MCF 10A (cell line): ENCODE measurements around the gene EXOC6. TPM values are rescaled to one million over a fixed set of nuclear protein-coding genes. Genes with fewer than 3 reads are reported as not detected.

Source experiments
- BruUV-seq: library from RNA; stranded (reverse); fragments of 400-500 nt; replicated peaks from 2 replicates; lab custom pipeline; 2021; lab: Mats Ljungman, UMichigan
- CTCF ChIA-PET: fragments of 300-600 bp; sonication (Branson Sonifier 250); formaldehyde crosslinking; extraction: SDS; loops from one replicate; lab custom pipeline; 2021; ENCODE audit warnings: antibody characterized with exemption, inconsistent platforms; lab: Yijun Ruan, JAX
- POLR2A ChIA-PET: fragments of 300-600, 350-650 bp; sonication (Branson Sonifier 250); formaldehyde crosslinking; extraction: SDS; loops from one replicate; lab custom pipeline; 2020; ENCODE audit warnings: antibody characterized with exemption, inconsistent platforms; lab: Yijun Ruan, JAX
- DNase-seq: peaks from one replicate; pipeline ENCODE4 v3.0.0-alpha.2; 2018; ENCODE audit not compliant: unreplicated experiment
- H3K27ac Mint-ChIP-seq: one replicate; pipeline ENCODE4 v1.8.0; 2022; ENCODE audit warnings: mild to moderate bottlenecking, low read depth, mixed read lengths; ENCODE audit not compliant: unreplicated experiment
- H3K27me3 Mint-ChIP-seq: one replicate; pipeline ENCODE4 v1.8.0; 2022; ENCODE audit warnings: mixed read lengths; ENCODE audit not compliant: insufficient read depth, unreplicated experiment
- H3K36me3 Mint-ChIP-seq: one replicate; pipeline ENCODE4 v1.8.0; 2022; ENCODE audit warnings: mild to moderate bottlenecking, moderate library complexity, mixed read lengths; ENCODE audit not compliant: insufficient read depth, unreplicated experiment
- H3K4me1 Mint-ChIP-seq: one replicate; pipeline ENCODE4 v1.8.0; 2022; ENCODE audit warnings: mixed read lengths; ENCODE audit not compliant: insufficient read depth, unreplicated experiment
- H3K4me3 Mint-ChIP-seq: one replicate; pipeline ENCODE4 v1.8.0; 2022; ENCODE audit warnings: mild to moderate bottlenecking, moderate library complexity, mixed read lengths; ENCODE audit not compliant: unreplicated experiment
- H3K9me3 Mint-ChIP-seq: one replicate; pipeline ENCODE4 v1.8.0; 2022; ENCODE audit warnings: mixed read lengths; ENCODE audit not compliant: unreplicated experiment
- intact Hi-C: fragments of 100-400 bp; cut with micrococcal nuclease; formaldehyde crosslinking; loops from 2 replicates; pipeline ENCODE4 v1.14.1; 2022
- total RNA-seq: library from RNA; stranded (reverse); gene quantifications from 2 replicates; pipeline ENCODE4 v1.2.3, GENCODE V29; 2022
- TF ChIP-seq, protein P1 (sequence below): fragments of 200-600 bp; IDR thresholded peaks from one replicate; pipeline ENCODE4 v1.8.0; 2022; ENCODE audit warnings: antibody characterized with exemption, mild to moderate bottlenecking; ENCODE audit not compliant: unreplicated experiment

Gene EXOC6
- total RNA-seq, 1 experiment from 2014 or later = 6.6 TPM

GRCh38 chr10:92989250-92989649 lies 140.9 kb downstream of the EXOC6 start:
- TF ChIP-seq, protein P1, sequence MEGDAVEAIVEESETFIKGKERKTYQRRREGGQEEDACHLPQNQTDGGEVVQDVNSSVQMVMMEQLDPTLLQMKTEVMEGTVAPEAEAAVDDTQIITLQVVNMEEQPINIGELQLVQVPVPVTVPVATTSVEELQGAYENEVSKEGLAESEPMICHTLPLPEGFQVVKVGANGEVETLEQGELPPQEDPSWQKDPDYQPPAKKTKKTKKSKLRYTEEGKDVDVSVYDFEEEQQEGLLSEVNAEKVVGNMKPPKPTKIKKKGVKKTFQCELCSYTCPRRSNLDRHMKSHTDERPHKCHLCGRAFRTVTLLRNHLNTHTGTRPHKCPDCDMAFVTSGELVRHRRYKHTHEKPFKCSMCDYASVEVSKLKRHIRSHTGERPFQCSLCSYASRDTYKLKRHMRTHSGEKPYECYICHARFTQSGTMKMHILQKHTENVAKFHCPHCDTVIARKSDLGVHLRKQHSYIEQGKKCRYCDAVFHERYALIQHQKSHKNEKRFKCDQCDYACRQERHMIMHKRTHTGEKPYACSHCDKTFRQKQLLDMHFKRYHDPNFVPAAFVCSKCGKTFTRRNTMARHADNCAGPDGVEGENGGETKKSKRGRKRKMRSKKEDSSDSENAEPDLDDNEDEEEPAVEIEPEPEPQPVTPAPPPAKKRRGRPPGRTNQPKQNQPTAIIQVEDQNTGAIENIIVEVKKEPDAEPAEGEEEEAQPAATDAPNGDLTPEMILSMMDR = no peak
- POLR2A ChIA-PET = interaction anchor here (1.8 kb wide), 1 partner anchor 8 kb away, joined by 4 read pairs; no protein-coding TSS in a partner anchor

GRCh38 chr10:92990615-92991014 lies 142.3 kb downstream of the EXOC6 start:
- Mint-ChIP-seq H3K36me3 (no peaks in the 10 kb centered on the region), H3K27ac (no peak overlapping the region), H3K4me3 (no peak overlapping the region), H3K9me3 (no peaks in the 10 kb centered on the region), H3K4me1 (no peaks in the 10 kb centered on the region), H3K27me3 (no peaks in the 10 kb centered on the region)
- peak; percentile 4 for DNase-seq
- TF ChIP-seq, protein P1 = no peak
- ChIA-PET CTCF (interaction anchor here (1.4 kb wide), 1 partner anchor 16 kb away, joined by 5 read pairs; no protein-coding TSS in a partner anchor), POLR2A (no interaction called here)
- intact Hi-C loops = no loop called here
- no TSS peak for BruUV-seq

More at GRCh38 chr10:92989250-92989649, 140.9 kb downstream of the EXOC6 start:
- no peak for DNase-seq
- CTCF ChIA-PET = interaction anchor here (1.4 kb wide), 1 partner anchor 17 kb away, joined by 5 read pairs; no protein-coding TSS in a partner anchor
- Mint-ChIP-seq H3K4me3 (no peak overlapping the region), H3K4me1 (no peaks in the 10 kb centered on the region), H3K27ac (no peak overlapping the region), H3K27me3 (no peaks in the 10 kb centered on the region), H3K36me3 (no peaks in the 10 kb centered on the region), H3K9me3 (peaks cover 9% of the 10 kb centered on the region)
- intact Hi-C loops = no loop called here
- BruUV-seq = no TSS peak

GRCh38 chr10:92991513-92991912 lies 143.2 kb downstream of the EXOC6 start:
- Mint-ChIP-seq H3K4me3 (no peak overlapping the region), H3K4me1 (no peaks in the 10 kb centered on the region), H3K27me3 (no peaks in the 10 kb centered on the region), H3K9me3 (no peaks in the 10 kb centered on the region), H3K36me3 (no peaks in the 10 kb centered on the region), H3K27ac (no peak overlapping the region)
- POLR2A ChIA-PET = no interaction called here
- intact Hi-C loops = no loop called here
- TF ChIP-seq, protein P1 = no peak
- no peak for DNase-seq
- BruUV-seq = no TSS peak
- CTCF ChIA-PET = interaction anchor here (0.5 kb wide), 1 partner anchor 249 kb away, joined by 3 read pairs; no protein-coding TSS in a partner anchor

DNA sequence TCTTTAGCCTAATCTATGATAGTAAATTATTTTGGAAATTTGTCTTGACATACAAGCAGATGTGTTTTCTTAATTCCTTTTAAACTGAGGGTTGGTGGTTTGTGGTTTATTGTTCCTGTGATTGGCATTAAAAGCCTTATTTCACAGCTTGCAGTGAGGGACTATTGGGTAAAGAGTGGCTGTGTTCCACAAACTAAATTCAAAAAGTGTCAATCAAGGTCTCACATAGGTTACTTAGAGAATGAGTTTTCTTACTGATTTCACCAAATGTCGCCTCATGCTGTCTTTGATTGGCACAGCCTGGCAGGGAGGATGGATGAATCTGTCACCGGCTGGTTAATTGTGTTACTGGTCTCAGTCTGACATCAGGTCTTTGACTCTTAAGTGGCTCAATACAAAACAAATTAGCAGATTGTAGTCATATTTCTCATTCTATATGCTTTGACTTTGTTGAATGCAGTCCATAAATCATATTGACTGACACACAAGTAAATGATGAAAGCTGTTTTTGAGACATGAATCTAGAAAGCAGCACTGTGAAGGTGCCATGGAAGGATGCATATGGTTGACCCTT lies 145.5 kb downstream of the EXOC6 start:
- DNase-seq = no peak
- BruUV-seq = no TSS peak
- Mint-ChIP-seq H3K36me3 (no peaks in the 10 kb centered on the region), H3K27me3 (no peaks in the 10 kb centered on the region), H3K4me1 (no peaks in the 10 kb centered on the region), H3K4me3 (no peak overlapping the region), H3K9me3 (no peaks in the 10 kb centered on the region), H3K27ac (no peak overlapping the region)
- TF ChIP-seq, protein P1 = no peak
- ChIA-PET CTCF (interaction anchor here (1.6 kb wide), 1 partner anchor 12 kb away, joined by 9 read pairs; no protein-coding TSS in a partner anchor), POLR2A (no interaction called here)
- intact Hi-C loops = no loop called here
